WTC11 (cell line): ENCODE measurements around the gene SYNDIG1. TPM values are rescaled to one million over a fixed set of nuclear protein-coding genes. Genes with fewer than 3 reads are reported as not detected.

Experiments used
- ATAC-seq: fragments of 200-7000 bp; cut with Tn5 transposase; 2 replicates; pipeline ENCODE4 v1.10.0; 2021; ENCODE audit warnings: mild to moderate bottlenecking, moderate library complexity
- CTCF ChIA-PET: fragments of 300-600 bp; sonication (Branson Sonifier 250); formaldehyde crosslinking; loops from one replicate; lab custom pipeline; 2021; ENCODE audit warnings: antibody characterized with exemption; lab: Charles Lee
- POLR2A ChIA-PET: fragments of 350-600 bp; sonication (Branson Sonifier 250); formaldehyde crosslinking; loops from one replicate; lab custom pipeline; 2021; ENCODE audit warnings: antibody characterized with exemption; lab: Charles Lee
- DNase-seq: peaks from one replicate; pipeline ENCODE4 v3.0.0; 2021; ENCODE audit warnings: low spot score
- H3K27ac Mint-ChIP-seq: 2 replicates; pipeline ENCODE4 v1.8.0; 2021; ENCODE audit warnings: mixed read lengths
- H3K27me3 Mint-ChIP-seq: 2 replicates; pipeline ENCODE4 v1.8.0; 2021; ENCODE audit warnings: low read depth, mild to moderate bottlenecking, moderate library complexity, mixed read lengths
- H3K36me3 Mint-ChIP-seq: 2 replicates; pipeline ENCODE4 v1.8.0; 2021; ENCODE audit warnings: mixed read lengths
- H3K4me1 Mint-ChIP-seq: 2 replicates; pipeline ENCODE4 v1.8.0; 2022; ENCODE audit warnings: mixed read lengths
- H3K4me3 Mint-ChIP-seq: 2 replicates; pipeline ENCODE4 v1.8.0; 2021; ENCODE audit warnings: mild to moderate bottlenecking, moderate library complexity, mixed read lengths
- H3K9me3 Mint-ChIP-seq: 2 replicates; pipeline ENCODE4 v1.8.0; 2021; ENCODE audit warnings: mixed read lengths
- ATF1 ChIP-seq: sonication (generic); formaldehyde crosslinking; IDR thresholded peaks from 2 replicates; pipeline ENCODE4 v1.8.1; 2023; ENCODE audit warnings: mild to moderate bottlenecking, moderate library complexity, missing genetic modification reagents
- ATF2 ChIP-seq: sonication (generic); formaldehyde crosslinking; IDR thresholded peaks from 2 replicates; pipeline ENCODE4 v1.8.1; 2022; ENCODE audit warnings: low read depth, missing genetic modification reagents, borderline replicate concordance
- CREB1 ChIP-seq: sonication (generic); formaldehyde crosslinking; IDR thresholded peaks from 2 replicates; pipeline ENCODE4 v1.8.0; 2023; ENCODE audit warnings: mild to moderate bottlenecking, missing genetic modification reagents
- ERG ChIP-seq: fragments of 250-450 bp; sonication (Bioruptor Pico); IDR thresholded peaks from 2 replicates; pipeline ENCODE4 v1.8.0; 2021; ENCODE audit warnings: mild to moderate bottlenecking
- ESRRA ChIP-seq: sonication (generic); formaldehyde crosslinking; IDR thresholded peaks from 2 replicates; pipeline ENCODE4 v1.8.1; 2022; ENCODE audit warnings: mild to moderate bottlenecking, missing genetic modification reagents, borderline replicate concordance
- FOXJ3 ChIP-seq: sonication (generic); formaldehyde crosslinking; IDR thresholded peaks from 2 replicates; pipeline ENCODE4 v1.9.0; 2021; ENCODE audit warnings: missing genetic modification reagents, mild to moderate bottlenecking, borderline replicate concordance
- FOXP1 ChIP-seq: sonication (generic); formaldehyde crosslinking; IDR thresholded peaks from 2 replicates; pipeline ENCODE4 v1.8.0; 2022; ENCODE audit warnings: missing genetic modification reagents, mild to moderate bottlenecking, moderate library complexity, borderline replicate concordance
- HMGA2 ChIP-seq: fragments of 250-450 bp; sonication (Bioruptor Pico); IDR thresholded peaks from 2 replicates; pipeline ENCODE4 v1.4.0; 2021; ENCODE audit warnings: mild to moderate bottlenecking, moderate library complexity
- NFE2L1 ChIP-seq: sonication (generic); formaldehyde crosslinking; IDR thresholded peaks from 2 replicates; pipeline ENCODE4 v1.8.1; 2023; ENCODE audit warnings: missing genetic modification reagents
- NFYB ChIP-seq: sonication (generic); formaldehyde crosslinking; conservative IDR thresholded peaks from 2 replicates; pipeline ENCODE4 v1.8.0; 2022; ENCODE audit warnings: low read depth, missing genetic modification reagents
- NR2C2 ChIP-seq: sonication (generic); formaldehyde crosslinking; IDR thresholded peaks from 2 replicates; pipeline ENCODE4 v1.8.0; 2022; ENCODE audit warnings: mild to moderate bottlenecking, missing genetic modification reagents
- NR3C1 ChIP-seq: sonication (generic); formaldehyde crosslinking; conservative IDR thresholded peaks from 2 replicates; pipeline ENCODE4 v1.8.1; 2023; ENCODE audit warnings: low read depth, mild to moderate bottlenecking, missing genetic modification reagents
- OVOL2 ChIP-seq: fragments of 250-450 bp; sonication (Bioruptor Pico); IDR thresholded peaks from 2 replicates; pipeline ENCODE4 v1.9.0; 2021; ENCODE audit warnings: mild to moderate bottlenecking, borderline replicate concordance
- SMAD3 ChIP-seq: sonication (generic); formaldehyde crosslinking; IDR thresholded peaks from 2 replicates; pipeline ENCODE4 v1.8.0; 2022; ENCODE audit warnings: missing genetic modification reagents, mild to moderate bottlenecking, borderline replicate concordance
- SOX15 ChIP-seq: fragments of 250-450 bp; sonication (Bioruptor Pico); IDR thresholded peaks from 2 replicates; pipeline ENCODE4 v1.9.0; 2021; ENCODE audit warnings: mild to moderate bottlenecking
- STAT6 ChIP-seq: sonication (generic); formaldehyde crosslinking; conservative IDR thresholded peaks from 2 replicates; pipeline ENCODE4 v1.8.1; 2023; ENCODE audit warnings: mild to moderate bottlenecking, low read depth, missing genetic modification reagents, moderate library complexity
- TP53 ChIP-seq: sonication (generic); formaldehyde crosslinking; IDR thresholded peaks from 2 replicates; pipeline ENCODE4 v1.8.1; 2023; ENCODE audit warnings: mild to moderate bottlenecking, missing genetic modification reagents
- ZNF232 ChIP-seq: sonication (generic); formaldehyde crosslinking; IDR thresholded peaks from 2 replicates; pipeline ENCODE4 v1.8.0; 2022; ENCODE audit warnings: mild to moderate bottlenecking, missing genetic modification reagents
- ZNF317 ChIP-seq: sonication (generic); formaldehyde crosslinking; IDR thresholded peaks from 2 replicates; pipeline ENCODE4 v1.8.1; 2023; ENCODE audit warnings: low read depth, mild to moderate bottlenecking, moderate library complexity, missing genetic modification reagents, borderline replicate concordance
- total RNA-seq: library from RNA; stranded (reverse); gene quantifications from 3 replicates; pipeline ENCODE4 v1.2.3, GENCODE V29; 2021
- TF ChIP-seq, protein P1 (sequence below): sonication (generic); formaldehyde crosslinking; IDR thresholded peaks from 2 replicates; pipeline ENCODE4 v1.8.1; 2022; ENCODE audit warnings: mild to moderate bottlenecking, moderate library complexity, missing genetic modification reagents
- TF ChIP-seq, protein P2 (sequence below): sonication (generic); formaldehyde crosslinking; IDR thresholded peaks from 2 replicates; pipeline ENCODE4 v1.8.1; 2022; ENCODE audit warnings: mild to moderate bottlenecking, missing genetic modification reagents, moderate library complexity, borderline replicate concordance
- TF ChIP-seq, protein P3 (sequence below): fragments of 250-450 bp; sonication (Bioruptor Pico); IDR thresholded peaks from 2 replicates; pipeline ENCODE4 v1.9.0; 2021; ENCODE audit warnings: mild to moderate bottlenecking, borderline replicate concordance

The SYNDIG1 gene
- total RNA-seq, 1 experiment from 2014 or later: 6.4 TPM

GRCh38 chr20:24598346-24598745 is 128.9 kb downstream of the SYNDIG1 start:
- no peaks in the 10 kb centered on the region for H3K4me1 Mint-ChIP-seq
- ATAC-seq: no peak
- H3K27ac Mint-ChIP-seq: no peak overlapping the region
- CTCF ChIA-PET: no interaction called here
- H3K27me3 Mint-ChIP-seq: no peaks in the 10 kb centered on the region
- H3K9me3 Mint-ChIP-seq: peaks cover 39% of the 10 kb centered on the region
- TF ChIP-seq, protein P1, sequence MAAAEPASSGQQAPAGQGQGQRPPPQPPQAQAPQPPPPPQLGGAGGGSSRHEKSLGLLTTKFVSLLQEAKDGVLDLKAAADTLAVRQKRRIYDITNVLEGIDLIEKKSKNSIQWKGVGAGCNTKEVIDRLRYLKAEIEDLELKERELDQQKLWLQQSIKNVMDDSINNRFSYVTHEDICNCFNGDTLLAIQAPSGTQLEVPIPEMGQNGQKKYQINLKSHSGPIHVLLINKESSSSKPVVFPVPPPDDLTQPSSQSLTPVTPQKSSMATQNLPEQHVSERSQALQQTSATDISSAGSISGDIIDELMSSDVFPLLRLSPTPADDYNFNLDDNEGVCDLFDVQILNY (CRISPR knock-in tag): no peak
- no peak for TF ChIP-seq ESRRA (CRISPR knock-in tag)
- no peak for TF ChIP-seq NR2C2 (CRISPR knock-in tag)
- TF ChIP-seq ZNF317 (CRISPR knock-in tag): no peak
- POLR2A ChIA-PET: no interaction called here
- DNase-seq: no peak
- peaks cover 16% of the 10 kb centered on the region for H3K36me3 Mint-ChIP-seq
- H3K4me3 Mint-ChIP-seq: no peak overlapping the region

- TF ChIP-seq ATF1 (CRISPR knock-in tag) (no peak), NR3C1 (no peak), ATF2 (CRISPR knock-in tag) (no peak), SOX15 (no peak), NFYB (CRISPR knock-in tag) (no peak), NR2C2 (CRISPR knock-in tag) (no peak), FOXP1 (no peak), ERG (CRISPR knock-in tag) (no peak), SMAD3 (no peak)
- H3K27me3 Mint-ChIP-seq: no peaks in the 10 kb centered on the region
- DNase-seq: no peak
- no peak for ATAC-seq
- CTCF ChIA-PET: no interaction called here
- H3K9me3 Mint-ChIP-seq: peaks cover 35% of the 10 kb centered on the region
- H3K4me3 Mint-ChIP-seq: no peak overlapping the region
- H3K36me3 Mint-ChIP-seq: peaks cover 16% of the 10 kb centered on the region
- POLR2A ChIA-PET: no interaction called here
- H3K27ac Mint-ChIP-seq: no peak overlapping the region
- H3K4me1 Mint-ChIP-seq: peaks cover under 1% of the 10 kb centered on the region
Measured at GRCh38 chr20:24598996-24599395, 129.6 kb downstream of the SYNDIG1 start.

DNA sequence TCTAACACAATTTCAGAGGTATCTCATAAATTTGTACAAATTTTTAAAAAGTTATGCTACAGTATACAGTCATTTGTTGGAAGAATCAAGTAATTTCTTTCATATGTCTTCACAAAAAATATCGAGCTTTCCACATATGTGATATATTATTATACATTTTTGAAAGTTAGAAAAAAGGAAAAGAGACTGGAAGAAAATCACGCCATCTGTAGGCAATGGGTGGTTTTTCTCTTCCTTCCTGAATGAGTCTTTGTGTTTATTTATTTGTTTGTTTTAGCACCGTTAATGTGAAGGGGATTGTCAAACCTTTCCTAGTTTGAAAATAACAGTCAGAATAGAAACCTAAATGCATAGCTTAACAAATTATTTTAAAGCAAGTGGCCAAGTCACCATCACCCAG is 130.6 kb downstream of the SYNDIG1 start:
- CTCF ChIA-PET: no interaction called here
- H3K27ac Mint-ChIP-seq: no peak overlapping the region
- TF ChIP-seq NR2C2 (CRISPR knock-in tag): no peak
- TF ChIP-seq HMGA2 (CRISPR knock-in tag): no peak
- no peak for TF ChIP-seq ZNF232
- TF ChIP-seq FOXJ3: no peak
- TF ChIP-seq STAT6 (CRISPR knock-in tag): no peak
- no peak for TF ChIP-seq TP53 (CRISPR knock-in tag)
- no peak for TF ChIP-seq CREB1 (CRISPR knock-in tag)
- TF ChIP-seq NFE2L1 (CRISPR knock-in tag): no peak
- no peak for TF ChIP-seq FOXP1
- TF ChIP-seq, protein P2, sequence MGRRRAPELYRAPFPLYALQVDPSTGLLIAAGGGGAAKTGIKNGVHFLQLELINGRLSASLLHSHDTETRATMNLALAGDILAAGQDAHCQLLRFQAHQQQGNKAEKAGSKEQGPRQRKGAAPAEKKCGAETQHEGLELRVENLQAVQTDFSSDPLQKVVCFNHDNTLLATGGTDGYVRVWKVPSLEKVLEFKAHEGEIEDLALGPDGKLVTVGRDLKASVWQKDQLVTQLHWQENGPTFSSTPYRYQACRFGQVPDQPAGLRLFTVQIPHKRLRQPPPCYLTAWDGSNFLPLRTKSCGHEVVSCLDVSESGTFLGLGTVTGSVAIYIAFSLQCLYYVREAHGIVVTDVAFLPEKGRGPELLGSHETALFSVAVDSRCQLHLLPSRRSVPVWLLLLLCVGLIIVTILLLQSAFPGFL: no peak
- TF ChIP-seq, protein P3, sequence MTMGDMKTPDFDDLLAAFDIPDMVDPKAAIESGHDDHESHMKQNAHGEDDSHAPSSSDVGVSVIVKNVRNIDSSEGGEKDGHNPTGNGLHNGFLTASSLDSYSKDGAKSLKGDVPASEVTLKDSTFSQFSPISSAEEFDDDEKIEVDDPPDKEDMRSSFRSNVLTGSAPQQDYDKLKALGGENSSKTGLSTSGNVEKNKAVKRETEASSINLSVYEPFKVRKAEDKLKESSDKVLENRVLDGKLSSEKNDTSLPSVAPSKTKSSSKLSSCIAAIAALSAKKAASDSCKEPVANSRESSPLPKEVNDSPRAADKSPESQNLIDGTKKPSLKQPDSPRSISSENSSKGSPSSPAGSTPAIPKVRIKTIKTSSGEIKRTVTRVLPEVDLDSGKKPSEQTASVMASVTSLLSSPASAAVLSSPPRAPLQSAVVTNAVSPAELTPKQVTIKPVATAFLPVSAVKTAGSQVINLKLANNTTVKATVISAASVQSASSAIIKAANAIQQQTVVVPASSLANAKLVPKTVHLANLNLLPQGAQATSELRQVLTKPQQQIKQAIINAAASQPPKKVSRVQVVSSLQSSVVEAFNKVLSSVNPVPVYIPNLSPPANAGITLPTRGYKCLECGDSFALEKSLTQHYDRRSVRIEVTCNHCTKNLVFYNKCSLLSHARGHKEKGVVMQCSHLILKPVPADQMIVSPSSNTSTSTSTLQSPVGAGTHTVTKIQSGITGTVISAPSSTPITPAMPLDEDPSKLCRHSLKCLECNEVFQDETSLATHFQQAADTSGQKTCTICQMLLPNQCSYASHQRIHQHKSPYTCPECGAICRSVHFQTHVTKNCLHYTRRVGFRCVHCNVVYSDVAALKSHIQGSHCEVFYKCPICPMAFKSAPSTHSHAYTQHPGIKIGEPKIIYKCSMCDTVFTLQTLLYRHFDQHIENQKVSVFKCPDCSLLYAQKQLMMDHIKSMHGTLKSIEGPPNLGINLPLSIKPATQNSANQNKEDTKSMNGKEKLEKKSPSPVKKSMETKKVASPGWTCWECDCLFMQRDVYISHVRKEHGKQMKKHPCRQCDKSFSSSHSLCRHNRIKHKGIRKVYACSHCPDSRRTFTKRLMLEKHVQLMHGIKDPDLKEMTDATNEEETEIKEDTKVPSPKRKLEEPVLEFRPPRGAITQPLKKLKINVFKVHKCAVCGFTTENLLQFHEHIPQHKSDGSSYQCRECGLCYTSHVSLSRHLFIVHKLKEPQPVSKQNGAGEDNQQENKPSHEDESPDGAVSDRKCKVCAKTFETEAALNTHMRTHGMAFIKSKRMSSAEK (CRISPR knock-in tag): no peak
- TF ChIP-seq OVOL2: no peak

More for the DNA sequence above, 130.6 kb downstream of the SYNDIG1 start:
- Mint-ChIP-seq H3K9me3 (peaks cover 27% of the 10 kb centered on the region), H3K27me3 (no peaks in the 10 kb centered on the region), H3K4me1 (peaks cover 11% of the 10 kb centered on the region), H3K36me3 (peaks cover 16% of the 10 kb centered on the region), H3K4me3 (no peak overlapping the region)
- POLR2A ChIA-PET: no interaction called here
- no peak for DNase-seq
- ATAC-seq: no peak
